ENCODE measurements around the gene NGEF. TPM values are rescaled to one million over a fixed set of nuclear protein-coding genes. Genes with fewer than 3 reads are reported as not detected.

The NGEF gene
- total and polyA plus RNA-seq, 4 donors = 10.6 to 22.6 (median 10.8) TPM

DNA sequence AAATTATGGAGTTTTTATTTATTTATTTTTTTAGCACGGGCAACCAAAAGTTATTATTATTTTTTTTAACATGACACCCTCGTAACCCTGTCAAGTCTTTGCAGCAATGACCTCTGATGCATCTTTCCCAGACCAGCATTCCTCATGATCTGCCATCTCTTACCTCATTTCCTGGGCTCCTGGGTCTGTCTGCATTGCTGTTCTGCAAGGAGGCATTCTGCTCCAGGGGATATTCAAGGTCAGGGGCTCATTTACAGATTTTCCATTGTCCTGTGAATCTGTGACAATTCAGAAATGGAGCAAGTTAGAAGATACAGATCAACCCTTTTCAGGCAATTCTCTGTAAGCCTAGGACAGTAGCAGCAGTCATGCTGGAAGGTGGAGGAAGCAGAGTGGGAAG lies 43.0 kb downstream of the NGEF start (continued):
- TF ChIP-seq ZBTB33 (IDR thresholded peaks at IDR 0.05) = no peak

DNA sequence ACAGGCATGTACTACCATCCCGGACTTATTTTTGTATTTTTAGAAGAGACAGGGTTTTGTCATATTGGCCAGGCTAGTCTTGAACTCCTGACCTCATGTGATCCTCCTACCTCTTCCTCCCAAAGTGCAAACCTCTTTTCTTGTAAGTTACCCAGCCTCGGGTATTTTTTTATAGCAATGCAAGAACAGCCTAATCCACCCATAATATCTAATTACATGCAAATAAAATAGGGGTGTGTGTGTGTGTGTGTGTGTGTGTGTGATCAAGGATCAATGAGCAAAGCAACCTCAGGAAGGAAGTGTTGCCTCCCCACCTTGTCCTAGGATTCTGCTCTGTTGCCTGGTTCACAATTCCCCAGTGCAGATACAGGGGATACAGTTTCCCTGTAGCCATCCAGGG lies 45.6 kb downstream of the NGEF start:
- Histone ChIP-seq H3K4me3 (ENCODE audit: low read depth in 1 of 3, low read length in 3 of 3) (no peak overlapping the region), H3K9me3 (ENCODE audit: control insufficient read depth in 4 of 4, low read length in 3 of 4) (no peaks in the 10 kb centered on the region), H3K4me1 (ENCODE audit: control insufficient read depth in 4 of 4, insufficient read depth in 4 of 4, low read length in 3 of 4) (no peaks in the 10 kb centered on the region), H3K27ac (ENCODE audit: low read depth in 1 of 2, low read length in 2 of 2) (no peak overlapping the region), H3K36me3 (ENCODE audit: control insufficient read depth in 4 of 4, insufficient read depth in 3 of 4, low read depth in 1 of 4, low read length in 3 of 4) (peaks cover 2 to 10% (median 9%) of the 10 kb centered on the region in 4 donors), H3K9ac (ENCODE audit: low read depth in 1 of 2, low read length in 2 of 2) (no peak overlapping the region), H3K27me3 (ENCODE audit: control insufficient read depth in 4 of 4, insufficient read depth in 4 of 4, low read length in 3 of 4) (no peaks in the 10 kb centered on the region)
- DNase-seq (ENCODE audit: low spot score) = no peak
- WGBS = 49% methylated on average over 2 of the region's 2 CpGs
- TF ChIP-seq, protein P1, sequence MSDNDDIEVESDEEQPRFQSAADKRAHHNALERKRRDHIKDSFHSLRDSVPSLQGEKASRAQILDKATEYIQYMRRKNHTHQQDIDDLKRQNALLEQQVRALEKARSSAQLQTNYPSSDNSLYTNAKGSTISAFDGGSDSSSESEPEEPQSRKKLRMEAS (IDR thresholded peaks at IDR 0.05) = no peak
- no peak for TF ChIP-seq ATF3 (IDR thresholded peaks at IDR 0.05)
- no peak for TF ChIP-seq FOXA2 (IDR thresholded peaks at IDR 0.05)
- TF ChIP-seq CTCF (IDR thresholded peaks at IDR 0.05; ENCODE audit: low read depth, low read length, missing input control) = no peak
- TF ChIP-seq JUND (IDR thresholded peaks at IDR 0.05) = no peak
- TF ChIP-seq EGR1 (IDR thresholded peaks at IDR 0.05; ENCODE audit: low read depth in 2 of 2) = no peak
- TF ChIP-seq RAD21 (IDR thresholded peaks at IDR 0.05) = no peak
- no peak for TF ChIP-seq TAF1 (conservative IDR thresholded peaks at IDR 0.05)
- TF ChIP-seq, protein P2, sequence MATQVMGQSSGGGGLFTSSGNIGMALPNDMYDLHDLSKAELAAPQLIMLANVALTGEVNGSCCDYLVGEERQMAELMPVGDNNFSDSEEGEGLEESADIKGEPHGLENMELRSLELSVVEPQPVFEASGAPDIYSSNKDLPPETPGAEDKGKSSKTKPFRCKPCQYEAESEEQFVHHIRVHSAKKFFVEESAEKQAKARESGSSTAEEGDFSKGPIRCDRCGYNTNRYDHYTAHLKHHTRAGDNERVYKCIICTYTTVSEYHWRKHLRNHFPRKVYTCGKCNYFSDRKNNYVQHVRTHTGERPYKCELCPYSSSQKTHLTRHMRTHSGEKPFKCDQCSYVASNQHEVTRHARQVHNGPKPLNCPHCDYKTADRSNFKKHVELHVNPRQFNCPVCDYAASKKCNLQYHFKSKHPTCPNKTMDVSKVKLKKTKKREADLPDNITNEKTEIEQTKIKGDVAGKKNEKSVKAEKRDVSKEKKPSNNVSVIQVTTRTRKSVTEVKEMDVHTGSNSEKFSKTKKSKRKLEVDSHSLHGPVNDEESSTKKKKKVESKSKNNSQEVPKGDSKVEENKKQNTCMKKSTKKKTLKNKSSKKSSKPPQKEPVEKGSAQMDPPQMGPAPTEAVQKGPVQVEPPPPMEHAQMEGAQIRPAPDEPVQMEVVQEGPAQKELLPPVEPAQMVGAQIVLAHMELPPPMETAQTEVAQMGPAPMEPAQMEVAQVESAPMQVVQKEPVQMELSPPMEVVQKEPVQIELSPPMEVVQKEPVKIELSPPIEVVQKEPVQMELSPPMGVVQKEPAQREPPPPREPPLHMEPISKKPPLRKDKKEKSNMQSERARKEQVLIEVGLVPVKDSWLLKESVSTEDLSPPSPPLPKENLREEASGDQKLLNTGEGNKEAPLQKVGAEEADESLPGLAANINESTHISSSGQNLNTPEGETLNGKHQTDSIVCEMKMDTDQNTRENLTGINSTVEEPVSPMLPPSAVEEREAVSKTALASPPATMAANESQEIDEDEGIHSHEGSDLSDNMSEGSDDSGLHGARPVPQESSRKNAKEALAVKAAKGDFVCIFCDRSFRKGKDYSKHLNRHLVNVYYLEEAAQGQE (IDR thresholded peaks at IDR 0.05) = no peak
- no peak for TF ChIP-seq HNF4G (IDR thresholded peaks at IDR 0.05)
- TF ChIP-seq YY1 (IDR thresholded peaks at IDR 0.05) = no peak
- TF ChIP-seq HNF4A (conservative IDR thresholded peaks at IDR 0.05) = no peak
- TF ChIP-seq SP1 (IDR thresholded peaks at IDR 0.05) = no peak
- TF ChIP-seq RXRA (IDR thresholded peaks at IDR 0.05) = no peak
- no peak for TF ChIP-seq NR2F2 (IDR thresholded peaks at IDR 0.05)
- TF ChIP-seq ZBTB33 (IDR thresholded peaks at IDR 0.05) = no peak
- no peak for TF ChIP-seq GABPA (IDR thresholded peaks at IDR 0.05 in 1 of 2, conservative IDR thresholded peaks at IDR 0.05 in 1 of 2)
- TF ChIP-seq FOXA1 (IDR thresholded peaks at IDR 0.05) = no peak
